CD4-positive, alpha-beta T cell treated with Interleukin-2 at 100 ng/mL for 4 hours (primary cell): ENCODE data around the gene SLBP.

ENCODE experiments used
- DNase-seq: peaks from one replicate; pipeline ENCODE4 v3.0.0-alpha.2; 2020; ENCODE audit warnings: low spot score

Gene SLBP

GRCh38 chr4:1653776-1654175, 58.3 kb downstream of the SLBP start:
- no peak for DNase-seq

- no peak for DNase-seq
Observed at GRCh38 chr4:1652088-1652487, 60.0 kb downstream of the SLBP start.

DNA sequence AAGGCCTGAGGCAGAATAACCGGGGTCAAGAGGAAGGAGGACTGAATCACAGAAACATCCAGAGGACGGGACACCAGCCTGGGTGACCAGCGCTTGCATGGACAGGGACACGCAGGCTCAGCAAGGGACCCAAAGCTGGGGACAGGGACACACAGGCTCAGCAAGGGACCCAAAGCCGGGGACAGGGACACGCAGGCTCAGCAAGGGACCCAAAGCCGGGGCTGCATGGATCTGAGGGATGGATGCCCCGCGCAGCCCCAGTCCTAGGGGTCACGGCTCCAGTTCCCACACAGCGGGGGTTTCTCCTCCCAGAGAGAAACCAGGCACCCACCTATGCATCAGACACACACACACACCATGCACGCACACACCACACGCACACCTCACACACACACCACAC, 60.5 kb downstream of the SLBP start:
- no peak for DNase-seq

- no peak for DNase-seq
Observed at GRCh38 chr4:1648962-1649361, 63.2 kb downstream of the SLBP start.

DNA sequence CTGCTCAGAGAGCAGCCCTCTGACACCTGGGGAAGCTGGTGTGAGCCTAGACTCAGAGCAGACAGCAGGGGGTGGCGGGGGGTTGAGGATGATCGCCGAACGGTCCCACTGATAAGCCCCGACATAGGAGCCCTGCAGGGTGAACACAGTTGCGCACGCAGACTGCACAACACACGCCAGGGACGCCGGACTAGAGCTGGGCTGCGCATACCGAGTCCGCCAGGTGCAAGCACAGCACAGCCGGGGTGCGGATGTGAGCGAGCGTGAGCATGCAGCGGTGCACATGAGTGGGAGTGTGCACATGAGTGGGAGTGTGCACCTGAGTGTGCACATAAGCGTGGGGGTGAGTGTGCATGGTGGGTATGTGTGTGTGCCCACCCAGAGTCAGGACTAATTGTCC, 64.7 kb downstream of the SLBP start:
- DNase-seq: no peak

DNA sequence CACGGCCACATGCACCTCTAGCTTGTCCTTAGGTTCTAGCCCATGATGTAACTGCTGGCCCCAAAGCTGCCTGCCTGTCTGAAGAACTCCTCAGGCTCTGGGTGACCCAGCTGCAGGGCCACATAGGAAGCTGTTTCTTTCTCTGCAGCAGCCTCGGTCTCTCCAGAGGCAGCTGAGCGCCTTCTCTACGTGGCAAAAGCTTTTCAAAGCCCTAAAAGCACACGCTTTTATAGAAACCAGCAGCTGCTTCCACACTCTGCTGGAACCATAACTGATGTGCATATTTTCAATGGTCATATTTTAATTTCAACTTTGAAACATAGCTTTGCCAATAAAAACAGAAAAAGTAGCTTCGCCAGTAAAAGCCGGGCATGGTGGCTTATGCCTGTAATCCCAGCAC, 65.4 kb downstream of the SLBP start:
- no peak for DNase-seq

DNA sequence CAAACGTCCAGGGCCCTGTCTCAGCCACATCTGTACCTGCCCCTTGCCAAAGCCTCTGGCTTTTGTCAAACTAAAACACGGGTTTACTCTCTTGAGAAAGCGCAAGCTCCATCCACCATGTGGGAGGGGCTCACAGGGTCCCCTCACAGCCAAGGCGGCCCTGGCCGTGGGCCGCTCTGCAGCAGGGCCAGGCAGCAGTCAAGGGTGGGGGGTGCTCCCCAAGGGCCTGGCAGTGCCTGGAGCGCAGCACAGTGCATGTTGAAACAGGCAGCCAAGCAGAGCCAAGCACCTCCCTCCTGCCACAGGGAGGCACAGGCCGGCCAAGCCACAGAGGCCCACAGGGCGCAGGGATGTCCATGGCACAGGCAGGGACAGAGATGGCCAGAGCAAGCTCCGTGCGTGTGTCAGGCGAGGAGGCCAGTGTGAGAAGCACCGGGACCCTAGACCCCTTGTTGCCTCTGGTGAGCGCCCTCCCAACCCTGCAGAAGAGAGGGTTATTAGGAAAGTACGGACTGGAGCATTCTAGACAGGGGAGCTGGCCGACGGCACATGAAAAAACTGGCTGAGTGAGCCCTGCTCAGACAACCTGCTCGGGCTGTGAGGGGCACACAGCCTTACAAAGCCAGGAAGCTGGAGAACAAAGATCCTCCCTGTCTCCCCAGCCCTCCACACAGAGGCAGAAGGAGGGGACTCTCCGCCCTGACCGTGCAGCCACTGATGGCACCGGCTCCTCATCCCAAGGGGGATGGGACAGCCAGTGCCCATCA, 67.0 kb downstream of the SLBP start:
- no peak for DNase-seq

DNA sequence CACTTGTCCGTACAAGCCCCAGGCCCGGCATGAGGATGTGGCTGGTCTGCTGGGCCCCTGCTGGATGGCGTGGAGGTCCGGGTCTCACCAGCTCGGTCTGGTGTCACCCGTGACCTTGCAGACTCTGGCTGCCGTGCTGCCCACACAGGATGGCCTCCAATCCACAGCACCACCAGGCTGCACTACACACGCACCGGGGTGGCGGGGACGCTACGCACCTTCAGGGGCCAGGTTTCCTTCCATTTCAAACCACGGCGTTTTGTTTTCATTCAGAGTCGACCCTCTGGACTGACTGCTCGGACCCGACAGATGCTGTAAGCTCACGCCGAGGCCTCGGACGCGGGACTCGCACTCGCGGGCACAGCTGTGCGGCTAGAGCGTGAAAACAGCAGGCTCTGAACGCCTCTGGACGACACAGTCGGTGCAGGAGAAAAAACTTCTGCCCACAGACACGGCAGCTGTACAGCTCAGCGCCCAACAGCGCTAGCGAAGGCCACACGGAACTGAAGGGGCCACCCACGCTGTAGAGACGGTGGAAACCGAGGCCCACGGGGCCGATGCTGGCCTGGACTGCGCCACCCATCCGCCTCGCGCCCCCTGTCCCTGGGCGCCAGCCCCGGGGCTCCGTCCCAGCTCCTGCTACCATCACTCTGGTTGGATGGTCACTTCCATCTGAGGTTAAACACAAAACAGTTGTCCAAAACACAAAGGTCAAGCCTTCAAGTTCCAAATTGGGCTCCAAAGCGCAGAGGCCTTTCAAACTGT, 68.0 kb downstream of the SLBP start:
- no peak for DNase-seq
